22Rv1 (cell line): ENCODE measurements around the gene DESI2.

ENCODE experiments used
- H3K27ac ChIP-seq: fragments of 450-650 bp; 2 replicates; pipeline ENCODE4 v1.5.1; 2017
- ZFX ChIP-seq: fragments of 450-650 bp; IDR thresholded peaks from 2 replicates; pipeline ENCODE4 v1.6.1; 2017; ENCODE audit warnings: antibody characterized with exemption, borderline replicate concordance
- TF ChIP-seq, protein P1 (sequence below): fragments of 450-650 bp; IDR thresholded peaks from 2 replicates; pipeline ENCODE4 v1.5.1; 2017; ENCODE audit warnings: mild to moderate bottlenecking

DESI2 gene

DNA sequence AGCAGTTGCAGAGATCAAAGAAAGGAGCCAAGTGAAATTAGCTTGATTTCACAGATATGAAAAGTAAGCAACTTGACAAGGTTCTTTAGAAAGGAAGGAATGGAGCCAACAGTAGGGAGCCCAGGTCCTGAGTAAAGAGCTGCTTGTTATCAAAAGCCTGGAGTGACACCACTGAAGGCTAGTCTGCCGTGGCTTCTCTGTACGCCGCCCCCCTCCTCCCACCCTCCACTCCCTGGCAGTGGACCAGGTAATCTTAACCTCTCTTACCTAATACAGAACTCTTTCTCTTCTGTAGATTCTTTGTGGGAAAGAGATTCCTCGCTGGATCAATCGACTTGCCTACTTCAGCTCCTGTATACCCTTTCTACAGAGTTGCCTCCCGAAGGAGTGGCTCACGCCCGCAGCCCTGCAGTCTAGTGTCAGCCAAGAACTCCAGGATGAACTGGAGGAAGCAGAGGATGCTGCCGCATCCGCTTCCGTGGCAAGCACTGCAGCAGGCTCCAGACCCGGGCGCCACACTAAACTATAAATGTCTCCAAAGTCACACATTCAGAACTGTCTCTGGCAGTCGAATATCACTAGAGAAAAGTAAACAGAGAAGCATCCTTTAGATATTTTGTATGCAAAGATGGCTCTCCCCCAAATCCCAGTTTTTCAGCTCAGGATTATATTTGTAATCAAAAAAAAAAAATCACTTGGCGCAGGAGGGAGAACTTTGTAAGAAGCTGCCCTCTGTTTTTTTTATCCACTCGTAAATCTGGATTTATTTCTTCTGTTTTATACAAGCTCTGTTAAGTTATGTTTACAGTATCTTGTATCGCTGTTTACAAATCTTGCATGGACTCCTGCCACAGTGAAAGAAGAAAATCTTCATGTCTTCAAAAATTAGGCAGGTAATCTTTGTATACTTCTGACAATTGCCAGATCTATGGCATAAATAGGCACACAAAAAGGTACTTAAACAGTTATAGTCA is 52.6 kb downstream of the DESI2 start:
- H3K27ac ChIP-seq: peak overlapping the region; percentile 22; the same call in 1 of the 2 replicates
- TF ChIP-seq ZFX: no peak
- TF ChIP-seq, protein P1, sequence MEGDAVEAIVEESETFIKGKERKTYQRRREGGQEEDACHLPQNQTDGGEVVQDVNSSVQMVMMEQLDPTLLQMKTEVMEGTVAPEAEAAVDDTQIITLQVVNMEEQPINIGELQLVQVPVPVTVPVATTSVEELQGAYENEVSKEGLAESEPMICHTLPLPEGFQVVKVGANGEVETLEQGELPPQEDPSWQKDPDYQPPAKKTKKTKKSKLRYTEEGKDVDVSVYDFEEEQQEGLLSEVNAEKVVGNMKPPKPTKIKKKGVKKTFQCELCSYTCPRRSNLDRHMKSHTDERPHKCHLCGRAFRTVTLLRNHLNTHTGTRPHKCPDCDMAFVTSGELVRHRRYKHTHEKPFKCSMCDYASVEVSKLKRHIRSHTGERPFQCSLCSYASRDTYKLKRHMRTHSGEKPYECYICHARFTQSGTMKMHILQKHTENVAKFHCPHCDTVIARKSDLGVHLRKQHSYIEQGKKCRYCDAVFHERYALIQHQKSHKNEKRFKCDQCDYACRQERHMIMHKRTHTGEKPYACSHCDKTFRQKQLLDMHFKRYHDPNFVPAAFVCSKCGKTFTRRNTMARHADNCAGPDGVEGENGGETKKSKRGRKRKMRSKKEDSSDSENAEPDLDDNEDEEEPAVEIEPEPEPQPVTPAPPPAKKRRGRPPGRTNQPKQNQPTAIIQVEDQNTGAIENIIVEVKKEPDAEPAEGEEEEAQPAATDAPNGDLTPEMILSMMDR: no peak

DNA sequence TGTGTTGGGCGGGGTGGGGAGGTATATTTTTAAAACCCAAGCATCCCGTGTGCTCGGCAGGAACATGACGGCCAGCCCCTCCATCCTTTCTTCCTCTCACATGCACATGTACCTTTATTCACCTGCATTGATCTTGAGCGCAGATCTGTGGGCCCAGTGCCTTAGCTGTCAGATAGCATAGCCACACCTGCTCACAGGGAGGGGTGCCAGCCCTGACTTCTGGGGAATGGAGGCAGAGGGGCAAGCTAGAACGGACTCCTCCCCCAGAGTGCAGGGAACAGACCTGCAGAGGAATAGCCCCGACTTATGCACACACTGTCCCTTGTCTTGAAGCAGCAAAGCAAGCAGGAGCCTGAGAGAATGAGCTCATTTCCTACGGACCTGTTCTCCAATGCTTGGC is 56.1 kb downstream of the DESI2 start:
- no peak overlapping the region for H3K27ac ChIP-seq
- no peak for TF ChIP-seq ZFX
- TF ChIP-seq, protein P1: no peak

DNA sequence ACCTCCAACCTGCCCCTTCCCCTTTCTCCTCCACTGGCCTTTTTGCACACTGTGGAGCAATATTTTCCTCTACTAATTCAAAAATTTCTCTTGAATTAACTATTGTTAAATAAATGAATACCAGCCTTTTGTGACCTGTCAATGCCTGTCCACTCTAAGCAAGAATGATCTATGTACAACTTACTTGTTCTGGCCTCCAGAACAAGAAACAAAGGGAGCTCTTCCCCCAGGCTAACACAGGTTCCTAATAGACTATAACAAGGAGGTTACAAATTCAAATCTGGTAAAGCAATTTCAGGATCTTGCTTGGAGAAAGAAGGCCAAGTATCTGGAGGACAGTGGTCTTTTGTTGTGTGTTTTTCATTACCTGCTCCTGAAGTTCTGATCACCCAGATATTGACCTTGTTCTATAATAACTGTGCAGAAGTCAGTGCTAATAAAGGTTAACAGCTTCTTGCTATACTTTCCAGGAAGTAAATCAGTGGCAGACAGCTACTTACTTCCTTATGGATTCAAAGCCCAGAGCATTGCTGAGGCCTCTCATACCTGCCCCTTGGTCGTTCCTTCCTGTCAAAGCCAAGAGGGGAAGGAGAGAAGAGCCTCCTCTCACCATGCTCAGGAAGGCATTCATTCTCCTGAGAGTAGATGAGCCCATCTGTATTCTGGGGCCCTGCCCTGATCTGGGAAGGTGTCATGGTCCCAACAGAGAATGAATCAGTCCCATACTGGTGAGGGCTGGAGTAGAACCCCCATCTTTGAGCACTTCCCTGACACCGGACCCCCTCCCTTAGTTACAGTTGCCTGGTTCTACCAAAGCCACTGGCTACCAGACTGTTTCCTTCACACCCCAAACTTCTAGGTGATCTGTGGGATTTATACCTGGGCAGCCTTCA is 56.8 kb downstream of the DESI2 start:
- TF ChIP-seq ZFX: no peak
- TF ChIP-seq, protein P1: no peak
- no peak overlapping the region for H3K27ac ChIP-seq

DNA sequence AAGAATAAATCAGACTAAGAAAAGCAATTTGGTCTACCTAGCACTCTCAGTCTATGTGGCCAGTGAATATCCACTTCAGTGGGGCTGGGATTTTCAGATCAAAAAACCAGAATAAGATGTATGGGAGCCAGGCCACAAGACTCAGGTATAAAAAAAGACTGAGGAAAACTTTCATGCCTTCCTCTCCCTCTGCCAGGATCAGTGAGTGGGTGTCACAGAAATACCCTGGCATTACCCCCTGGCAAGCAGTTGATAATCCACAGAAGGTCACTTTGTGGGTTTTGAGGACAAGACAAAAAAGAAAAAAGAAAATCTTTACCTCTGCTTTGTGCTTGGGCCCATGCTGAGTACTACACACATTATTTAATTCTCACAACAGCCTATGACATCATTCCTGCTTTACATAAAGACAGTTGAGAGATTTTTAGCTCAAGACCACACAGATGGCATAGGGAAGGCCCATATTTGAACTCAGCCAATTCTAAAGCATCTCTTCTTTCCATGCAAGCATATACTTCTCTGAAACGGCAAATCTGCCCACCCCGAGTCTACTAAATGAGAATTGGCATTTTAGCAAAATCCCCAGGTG is 57.6 kb downstream of the DESI2 start:
- no peak for TF ChIP-seq ZFX
- TF ChIP-seq, protein P1: no peak
- H3K27ac ChIP-seq: no peak overlapping the region

DNA sequence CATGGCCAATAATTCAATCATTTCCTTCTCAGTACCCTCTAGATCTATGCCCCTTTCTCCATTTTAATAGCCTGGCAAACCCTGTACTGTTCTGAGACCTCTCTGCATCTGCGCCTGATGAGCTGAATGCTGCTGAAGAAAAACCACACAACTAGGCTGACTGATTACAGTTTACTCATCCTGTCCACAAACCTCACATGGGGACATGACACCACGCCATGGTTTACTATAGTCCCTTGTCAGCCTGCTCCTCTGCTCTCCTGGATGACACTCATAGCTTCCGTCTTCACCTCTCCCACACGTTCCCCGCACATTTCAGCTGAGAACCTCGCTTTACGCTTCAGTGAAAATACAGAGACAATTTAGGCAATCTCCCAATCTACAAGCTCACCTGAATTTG is 59.7 kb downstream of the DESI2 start:
- TF ChIP-seq ZFX: no peak
- TF ChIP-seq, protein P1: no peak
- no peak overlapping the region for H3K27ac ChIP-seq

DNA sequence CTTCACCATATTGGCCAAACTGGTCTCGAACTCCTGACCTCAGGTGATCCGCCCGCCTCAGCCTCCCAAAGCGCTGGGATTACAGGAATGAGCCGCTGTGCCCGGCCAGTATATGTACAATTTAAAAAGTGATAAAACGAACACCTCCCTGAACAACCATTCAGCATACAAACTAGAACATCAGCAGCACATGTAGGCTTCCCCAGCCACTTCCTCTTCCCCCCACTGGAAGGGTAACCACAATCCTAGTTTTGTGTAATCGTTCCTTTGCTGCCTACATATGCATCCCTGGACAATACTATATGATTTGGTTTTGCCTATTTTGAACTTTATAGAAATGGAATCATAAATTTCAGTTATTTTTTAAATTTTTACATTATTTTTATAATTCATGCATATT is 60.4 kb downstream of the DESI2 start:
- H3K27ac ChIP-seq: no peak overlapping the region
- no peak for TF ChIP-seq ZFX
- TF ChIP-seq, protein P1: no peak
